D721Med (cell line): ENCODE measurements around the gene BARX1.

ENCODE experiments used
- DNase-seq: peaks from one replicate; pipeline ENCODE4 v3.0.0; 2011; ENCODE audit warnings: low spot score; ENCODE audit not compliant: insufficient read length
- FAIRE-seq: peaks from 2 replicates; lab custom pipeline; 2011; peaks lifted over from hg19 to GRCh38; lab: Jason Lieb, UNC
- TF ChIP-seq, protein P1 (sequence below): IDR thresholded peaks from 2 replicates; pipeline ENCODE4 v1.5.1; 2012; ENCODE audit warnings: mild to moderate bottlenecking, control low read depth; ENCODE audit not compliant: insufficient read depth; ENCODE audit errors: missing control alignments

Gene BARX1

GRCh38 chr9:93902780-93903655, 52.1 kb downstream of the BARX1 start:
- no peak for FAIRE-seq
- TF ChIP-seq, protein P1, sequence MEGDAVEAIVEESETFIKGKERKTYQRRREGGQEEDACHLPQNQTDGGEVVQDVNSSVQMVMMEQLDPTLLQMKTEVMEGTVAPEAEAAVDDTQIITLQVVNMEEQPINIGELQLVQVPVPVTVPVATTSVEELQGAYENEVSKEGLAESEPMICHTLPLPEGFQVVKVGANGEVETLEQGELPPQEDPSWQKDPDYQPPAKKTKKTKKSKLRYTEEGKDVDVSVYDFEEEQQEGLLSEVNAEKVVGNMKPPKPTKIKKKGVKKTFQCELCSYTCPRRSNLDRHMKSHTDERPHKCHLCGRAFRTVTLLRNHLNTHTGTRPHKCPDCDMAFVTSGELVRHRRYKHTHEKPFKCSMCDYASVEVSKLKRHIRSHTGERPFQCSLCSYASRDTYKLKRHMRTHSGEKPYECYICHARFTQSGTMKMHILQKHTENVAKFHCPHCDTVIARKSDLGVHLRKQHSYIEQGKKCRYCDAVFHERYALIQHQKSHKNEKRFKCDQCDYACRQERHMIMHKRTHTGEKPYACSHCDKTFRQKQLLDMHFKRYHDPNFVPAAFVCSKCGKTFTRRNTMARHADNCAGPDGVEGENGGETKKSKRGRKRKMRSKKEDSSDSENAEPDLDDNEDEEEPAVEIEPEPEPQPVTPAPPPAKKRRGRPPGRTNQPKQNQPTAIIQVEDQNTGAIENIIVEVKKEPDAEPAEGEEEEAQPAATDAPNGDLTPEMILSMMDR, result no peak
- DNase-seq, result no peak

DNA sequence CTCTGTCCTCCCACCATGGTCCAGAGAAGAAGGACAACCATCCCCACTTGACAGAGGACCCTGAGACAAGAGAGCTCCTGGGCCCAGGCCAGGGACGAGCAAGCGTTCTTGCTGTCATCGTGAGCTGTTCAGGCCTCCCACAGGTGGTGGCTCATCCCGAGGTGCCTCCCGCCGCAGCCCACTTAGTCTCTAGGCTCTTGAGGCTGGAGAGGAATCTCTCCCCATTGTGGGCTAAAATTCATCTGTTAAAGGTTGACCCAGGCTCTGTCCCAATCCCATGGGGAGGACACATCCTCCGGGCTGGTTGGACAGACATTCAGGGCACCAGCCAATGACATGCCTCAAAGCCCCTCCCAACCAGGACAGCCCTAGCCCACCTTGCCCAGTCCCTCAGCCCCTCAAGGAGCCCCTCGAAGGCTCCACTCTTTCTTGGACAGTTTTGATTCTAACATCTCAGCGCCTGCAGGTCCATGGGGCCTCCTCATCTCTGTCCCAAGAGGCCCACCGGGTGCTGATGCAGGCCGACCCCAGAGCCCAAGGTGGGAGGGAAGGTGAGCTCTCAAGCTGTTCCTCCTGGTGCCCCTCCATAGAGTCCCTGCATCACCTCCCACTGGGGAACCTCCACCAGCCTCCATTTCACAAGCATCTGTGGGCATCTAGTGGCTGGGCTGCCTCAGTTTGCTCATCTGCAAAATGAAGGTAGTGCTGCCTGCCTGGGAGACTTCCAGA, 52.9 kb downstream of the BARX1 start:
- FAIRE-seq (no peak), DNase-seq (no peak)
- TF ChIP-seq, protein P1, result no peak
